Testis (tissue), 2 donors: ENCODE results near the gene NCKAP5.

Experiments used
- CTCF ChIP-seq, 3 experiments: fragments of 450-650 bp in 2 of 3; fragments of 200-600 bp in 1 of 3; sonication (generic) in 1 of 3; IDR thresholded peaks; one replicate each; pipeline ENCODE4 v1.5.1; 2016 to 2019; ENCODE audit warnings: antibody characterized with exemption in 3 of 3, mild to moderate bottlenecking in 2 of 3, moderate library complexity in 1 of 3
- POLR2A ChIP-seq: fragments of 450-650 bp; IDR thresholded peaks from one replicate; pipeline ENCODE4 v1.6.1; 2017; ENCODE audit warnings: antibody characterized with exemption, mild to moderate bottlenecking, moderate library complexity

DNA sequence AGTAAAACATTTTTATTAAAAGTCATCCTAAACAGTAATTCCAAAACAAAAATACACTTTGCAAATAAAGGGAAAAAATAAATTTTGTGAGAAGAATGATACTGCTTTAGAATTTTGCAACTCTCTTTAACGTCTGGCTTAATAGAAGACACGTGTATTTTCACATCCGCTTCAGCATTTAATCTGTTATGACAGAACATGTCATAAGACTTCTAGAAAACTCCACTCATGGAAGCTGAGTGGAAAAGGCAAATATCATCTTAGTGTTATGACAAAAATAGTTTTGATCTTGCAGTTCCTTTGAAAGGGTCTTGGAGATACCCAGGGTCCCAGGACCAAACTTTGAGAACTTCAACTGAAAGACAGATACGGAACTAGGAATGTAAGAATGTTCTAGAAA lies 350.1 kb downstream of the NCKAP5 start:
- no peak for TF ChIP-seq CTCF (IDR thresholded peaks at IDR 0.05)
- no peak for TF ChIP-seq POLR2A
